SH-SY5Y (cell line): ENCODE results near the gene NTN4.

Experiments used
- GATA2 ChIP-seq: IDR thresholded peaks from 2 replicates; pipeline ENCODE4 v1.6.1; 2011; ENCODE audit warnings: mild to moderate bottlenecking, low read depth, low read length
- GATA3 ChIP-seq: IDR thresholded peaks from 2 replicates; pipeline ENCODE4 v1.6.1; 2011; ENCODE audit warnings: low read depth, mild to moderate bottlenecking, low read length, moderate library complexity

GRCh38 chr12:95787274-95787818, 3.2 kb downstream of the NTN4 start:
- TF ChIP-seq GATA2: no peak
- no peak for TF ChIP-seq GATA3
